ENCODE measurements around the gene TRAF3IP3.

TRAF3IP3 gene

GRCh38 chr1:209802117-209802779, 46.4 kb downstream of the TRAF3IP3 start:
- no peak for DNase-seq

GRCh38 chr1:209802780-209803152, 46.9 kb downstream of the TRAF3IP3 start:
- DNase-seq, result no peak

GRCh38 chr1:209803568-209803967, 47.7 kb downstream of the TRAF3IP3 start:
- no peak for DNase-seq

GRCh38 chr1:209805341-209805781, 49.5 kb downstream of the TRAF3IP3 start:
- DNase-seq, result no peak

GRCh38 chr1:209805875-209806760, 50.3 kb downstream of the TRAF3IP3 start, which contains the start of gene IRF6:
Gene IRF6 (minus strand): TSS chr1:209806142. CDS start chr1:209801413, 4,729 bp downstream.
- peak; percentile 89 for DNase-seq

- no peak for DNase-seq
These were observed 51.7 kb downstream of the TRAF3IP3 start for GRCh38 chr1:209807509-209807908.

- DNase-seq, result peak; percentile 25
These were observed 52.3 kb downstream of the TRAF3IP3 start for GRCh38 chr1:209808059-209808581.

- no peak for DNase-seq
These were observed 53.8 kb downstream of the TRAF3IP3 start for GRCh38 chr1:209809611-209810010.

- no peak for DNase-seq
These were observed 54.9 kb downstream of the TRAF3IP3 start for GRCh38 chr1:209810783-209811182.

GRCh38 chr1:209813902-209814301, 58.0 kb downstream of the TRAF3IP3 start:
- no peak for DNase-seq

GRCh38 chr1:209815490-209815889, 59.6 kb downstream of the TRAF3IP3 start:
- no peak for DNase-seq

- DNase-seq, result no peak
These were observed 60.1 kb downstream of the TRAF3IP3 start for GRCh38 chr1:209815931-209816341.

- DNase-seq, result no peak
These were observed 61.1 kb downstream of the TRAF3IP3 start for GRCh38 chr1:209816923-209817322.

GRCh38 chr1:209817691-209818090, 61.8 kb downstream of the TRAF3IP3 start:
- no peak for DNase-seq

- no peak for DNase-seq
These were observed 63.2 kb downstream of the TRAF3IP3 start for GRCh38 chr1:209819058-209819457.

GRCh38 chr1:209820986-209821385, 65.1 kb downstream of the TRAF3IP3 start:
- no peak for DNase-seq

- DNase-seq, result no peak
These were observed 66.9 kb downstream of the TRAF3IP3 start for GRCh38 chr1:209822706-209823105.

GRCh38 chr1:209823143-209824041, 67.5 kb downstream of the TRAF3IP3 start:
- peak; percentile 28 for DNase-seq

GRCh38 chr1:209825591-209826434, 70.0 kb downstream of the TRAF3IP3 start:
- no peak for DNase-seq

GRCh38 chr1:209827384-209828262, 71.8 kb downstream of the TRAF3IP3 start, which contains the start of gene UTP25:
Gene UTP25 (plus strand): TSS chr1:209827972. CDS start chr1:209828064, 92 bp downstream.
- peak; percentile 95 for DNase-seq

- DNase-seq, result no peak
These were observed 73.9 kb downstream of the TRAF3IP3 start for GRCh38 chr1:209829716-209830115.

Data from NCI-H774 (cell line).